HL-60 (cell line): ENCODE results near the gene MDM2.

ENCODE experiments used
- DNase-seq, 2 experiments: peaks; one replicate each; pipeline ENCODE4 v3.0.0-alpha.2; 2010 to 2020; ENCODE audit warnings: low read depth in 1 of 2, low spot score in 1 of 2
- H3K27ac ChIP-seq: fragments of 250-450 bp; sonication (Bioruptor Pico); replicated peaks from 2 replicates; pipeline ENCODE4 v1.5.1; 2020; ENCODE audit warnings: mild to moderate bottlenecking, moderate library complexity
- H3K27me3 ChIP-seq: fragments of 250-450 bp; sonication (Bioruptor Pico); 2 replicates; pipeline ENCODE4 v1.5.1; 2021; ENCODE audit warnings: mild to moderate bottlenecking, moderate library complexity; ENCODE audit not compliant: insufficient read depth, poor library complexity, severe bottlenecking
- H3K4me3 ChIP-seq: replicated peaks from 2 replicates; pipeline ENCODE4 v1.5.1; 2011; ENCODE audit warnings: mild to moderate bottlenecking, control low read depth, low read length; ENCODE audit not compliant: insufficient read depth
- GABPA ChIP-seq: IDR thresholded peaks from 2 replicates; pipeline ENCODE4 v1.6.1; 2012; ENCODE audit warnings: low read depth
- POLR2AphosphoS5 ChIP-seq: IDR thresholded peaks from 2 replicates; pipeline ENCODE4 v1.6.1; 2012; ENCODE audit warnings: low read depth
- SPI1 ChIP-seq: IDR thresholded peaks from 2 replicates; pipeline ENCODE4 v1.6.1; 2012; ENCODE audit warnings: low read depth, mild to moderate bottlenecking, borderline replicate concordance
- TF ChIP-seq, protein P1 (sequence below): IDR thresholded peaks from 2 replicates; pipeline ENCODE4 v1.6.1; 2012; ENCODE audit warnings: low read depth; ENCODE audit not compliant: insufficient replicate concordance
- TF ChIP-seq, protein P2 (sequence below): IDR thresholded peaks from one replicate; pipeline ENCODE4 v1.5.1; 2011; ENCODE audit warnings: low read length, control low read depth, inconsistent platforms; ENCODE audit not compliant: insufficient read depth

The MDM2 gene

DNA sequence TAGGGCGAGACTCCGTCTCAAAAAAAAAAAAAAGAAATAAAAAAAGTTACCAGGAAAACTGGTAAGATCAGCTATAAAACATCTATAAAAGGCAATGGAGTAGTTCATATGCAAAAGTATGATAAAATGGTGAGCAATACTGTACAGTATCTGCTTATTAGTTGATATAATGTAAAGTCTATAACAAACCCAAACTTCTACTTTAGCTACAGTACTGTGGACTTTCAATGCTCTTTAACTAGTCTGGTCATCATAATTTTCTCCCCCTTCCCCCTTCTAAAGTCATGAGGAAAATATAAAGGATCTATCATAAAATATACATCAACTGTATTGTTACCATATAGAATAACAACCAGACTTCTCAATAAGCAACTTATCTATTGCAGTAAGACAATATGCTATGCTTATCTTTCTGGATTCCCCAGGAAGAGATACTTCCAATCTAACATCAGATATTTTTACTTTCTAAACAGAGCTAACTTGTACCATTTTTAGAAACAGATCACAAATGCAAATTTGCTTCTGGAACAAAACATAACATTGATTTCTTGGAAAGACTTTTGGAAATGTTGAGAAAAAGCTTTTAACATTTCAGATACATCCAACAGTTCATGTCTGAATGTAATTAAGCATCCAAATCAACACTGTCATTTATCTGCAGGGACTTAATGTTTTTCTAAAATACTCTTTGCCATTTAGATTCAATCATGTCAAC lies 43.8 kb downstream of the MDM2 start:
- no peak overlapping the region for H3K4me3 ChIP-seq
- no peak overlapping the region for H3K27ac ChIP-seq
- TF ChIP-seq SPI1: no peak
- TF ChIP-seq, protein P1, sequence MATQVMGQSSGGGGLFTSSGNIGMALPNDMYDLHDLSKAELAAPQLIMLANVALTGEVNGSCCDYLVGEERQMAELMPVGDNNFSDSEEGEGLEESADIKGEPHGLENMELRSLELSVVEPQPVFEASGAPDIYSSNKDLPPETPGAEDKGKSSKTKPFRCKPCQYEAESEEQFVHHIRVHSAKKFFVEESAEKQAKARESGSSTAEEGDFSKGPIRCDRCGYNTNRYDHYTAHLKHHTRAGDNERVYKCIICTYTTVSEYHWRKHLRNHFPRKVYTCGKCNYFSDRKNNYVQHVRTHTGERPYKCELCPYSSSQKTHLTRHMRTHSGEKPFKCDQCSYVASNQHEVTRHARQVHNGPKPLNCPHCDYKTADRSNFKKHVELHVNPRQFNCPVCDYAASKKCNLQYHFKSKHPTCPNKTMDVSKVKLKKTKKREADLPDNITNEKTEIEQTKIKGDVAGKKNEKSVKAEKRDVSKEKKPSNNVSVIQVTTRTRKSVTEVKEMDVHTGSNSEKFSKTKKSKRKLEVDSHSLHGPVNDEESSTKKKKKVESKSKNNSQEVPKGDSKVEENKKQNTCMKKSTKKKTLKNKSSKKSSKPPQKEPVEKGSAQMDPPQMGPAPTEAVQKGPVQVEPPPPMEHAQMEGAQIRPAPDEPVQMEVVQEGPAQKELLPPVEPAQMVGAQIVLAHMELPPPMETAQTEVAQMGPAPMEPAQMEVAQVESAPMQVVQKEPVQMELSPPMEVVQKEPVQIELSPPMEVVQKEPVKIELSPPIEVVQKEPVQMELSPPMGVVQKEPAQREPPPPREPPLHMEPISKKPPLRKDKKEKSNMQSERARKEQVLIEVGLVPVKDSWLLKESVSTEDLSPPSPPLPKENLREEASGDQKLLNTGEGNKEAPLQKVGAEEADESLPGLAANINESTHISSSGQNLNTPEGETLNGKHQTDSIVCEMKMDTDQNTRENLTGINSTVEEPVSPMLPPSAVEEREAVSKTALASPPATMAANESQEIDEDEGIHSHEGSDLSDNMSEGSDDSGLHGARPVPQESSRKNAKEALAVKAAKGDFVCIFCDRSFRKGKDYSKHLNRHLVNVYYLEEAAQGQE: no peak
- TF ChIP-seq GABPA: no peak
- TF ChIP-seq POLR2AphosphoS5: no peak
- TF ChIP-seq, protein P2, sequence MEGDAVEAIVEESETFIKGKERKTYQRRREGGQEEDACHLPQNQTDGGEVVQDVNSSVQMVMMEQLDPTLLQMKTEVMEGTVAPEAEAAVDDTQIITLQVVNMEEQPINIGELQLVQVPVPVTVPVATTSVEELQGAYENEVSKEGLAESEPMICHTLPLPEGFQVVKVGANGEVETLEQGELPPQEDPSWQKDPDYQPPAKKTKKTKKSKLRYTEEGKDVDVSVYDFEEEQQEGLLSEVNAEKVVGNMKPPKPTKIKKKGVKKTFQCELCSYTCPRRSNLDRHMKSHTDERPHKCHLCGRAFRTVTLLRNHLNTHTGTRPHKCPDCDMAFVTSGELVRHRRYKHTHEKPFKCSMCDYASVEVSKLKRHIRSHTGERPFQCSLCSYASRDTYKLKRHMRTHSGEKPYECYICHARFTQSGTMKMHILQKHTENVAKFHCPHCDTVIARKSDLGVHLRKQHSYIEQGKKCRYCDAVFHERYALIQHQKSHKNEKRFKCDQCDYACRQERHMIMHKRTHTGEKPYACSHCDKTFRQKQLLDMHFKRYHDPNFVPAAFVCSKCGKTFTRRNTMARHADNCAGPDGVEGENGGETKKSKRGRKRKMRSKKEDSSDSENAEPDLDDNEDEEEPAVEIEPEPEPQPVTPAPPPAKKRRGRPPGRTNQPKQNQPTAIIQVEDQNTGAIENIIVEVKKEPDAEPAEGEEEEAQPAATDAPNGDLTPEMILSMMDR: no peak
- no peak for DNase-seq
- H3K27me3 ChIP-seq: no peaks in the 10 kb centered on the region

DNA sequence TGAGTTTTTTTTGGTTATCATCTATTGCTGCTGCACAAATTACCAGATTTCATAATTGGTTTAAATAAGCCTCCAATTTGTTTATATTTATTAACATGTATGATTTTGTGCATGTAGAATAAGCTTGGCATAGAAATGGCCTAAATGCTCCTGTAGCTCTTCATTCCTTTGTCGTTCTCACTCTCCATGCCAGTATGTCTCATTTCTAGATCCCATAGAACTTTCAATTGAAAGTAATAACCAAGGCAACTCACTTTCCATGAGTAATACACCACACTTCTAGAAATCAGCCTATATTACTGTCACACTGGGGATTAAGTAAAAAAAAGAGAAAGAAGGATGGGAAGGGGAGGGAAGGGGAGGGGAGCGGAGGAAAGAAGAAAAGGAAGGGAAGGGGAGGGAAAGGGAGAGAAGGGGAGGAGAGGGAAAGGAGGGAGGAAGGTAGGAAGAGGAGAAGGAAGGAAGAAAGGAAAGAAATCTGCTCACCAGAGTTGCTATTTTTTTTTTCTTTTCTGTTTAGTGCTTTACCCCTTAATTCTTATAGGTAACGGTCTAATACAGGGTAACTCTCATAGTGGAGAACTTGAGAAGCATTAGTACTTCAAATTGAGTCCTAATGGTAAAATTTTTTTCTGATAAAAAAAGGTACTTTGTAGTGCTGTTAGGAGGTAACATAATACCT lies 45.6 kb downstream of the MDM2 start:
- DNase-seq: no peak
- no peak for TF ChIP-seq GABPA
- TF ChIP-seq POLR2AphosphoS5: no peak
- TF ChIP-seq, protein P2: no peak
- no peak for TF ChIP-seq SPI1
- TF ChIP-seq, protein P1: no peak
- H3K27me3 ChIP-seq: no peaks in the 10 kb centered on the region
- H3K27ac ChIP-seq: no peak overlapping the region
- H3K4me3 ChIP-seq: no peak overlapping the region

DNA sequence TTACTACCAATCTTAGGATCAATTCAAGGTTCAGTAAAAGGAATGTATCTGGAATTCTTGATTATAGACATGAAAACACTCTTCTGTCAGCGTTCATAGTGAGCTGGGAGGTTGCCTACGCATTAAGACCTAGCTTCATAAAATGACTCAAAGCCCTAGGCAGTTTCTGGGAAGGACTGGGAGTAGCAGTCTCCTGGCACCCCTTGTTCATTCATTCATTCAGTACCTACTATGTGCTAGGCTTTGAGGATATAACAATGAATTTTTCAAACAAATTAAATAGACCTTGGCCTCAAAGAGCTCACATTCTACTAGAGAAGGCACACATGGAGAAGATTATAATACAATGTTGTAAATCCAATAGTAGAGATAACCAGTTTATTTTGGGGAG lies 46.1 kb downstream of the MDM2 start:
- H3K4me3 ChIP-seq: no peak overlapping the region
- no peak overlapping the region for H3K27ac ChIP-seq
- DNase-seq: no peak
- TF ChIP-seq POLR2AphosphoS5 (no peak), SPI1 (no peak), GABPA (no peak)
- TF ChIP-seq, protein P2: no peak
- TF ChIP-seq, protein P1: no peak
- H3K27me3 ChIP-seq: no peaks in the 10 kb centered on the region
